Breast epithelium (tissue), 4 donors: Measurements from ENCODE around the gene IFNW1. TPM values are rescaled to one million over a fixed set of nuclear protein-coding genes. Genes with fewer than 3 reads are reported as not detected.

ENCODE experiments used
- DNase-seq, 2 donors: peaks; one replicate each; pipeline ENCODE4 v3.0.0-alpha.2; 2019; ENCODE audit warnings: low spot score in 2 of 2
- H3K27ac ChIP-seq, 2 donors: fragments of 200-600 bp; sonication (generic) in 1 of 2; one replicate each; pipeline ENCODE4 v1.5.1; 2016 to 2019; ENCODE audit warnings: mild to moderate bottlenecking in 1 of 2
- H3K27me3 ChIP-seq, 2 donors: fragments of 200-600 bp; sonication (generic) in 1 of 2; one replicate each; pipeline versions ENCODE4 v1.5.1 to v1.6.0; 2017 to 2019; ENCODE audit warnings: control low read depth in 1 of 2, mild to moderate bottlenecking in 1 of 2
- H3K36me3 ChIP-seq: fragments of 200-600 bp; one replicate; pipeline ENCODE4 v1.5.1; 2019
- H3K4me1 ChIP-seq, 2 donors: fragments of 200-600 bp; sonication (generic); one replicate each; pipeline ENCODE4 v1.5.1; 2016 to 2019; ENCODE audit warnings: control low read depth in 1 of 2
- H3K4me3 ChIP-seq, 3 donors: fragments of 200-600 bp; sonication (generic); 1 replicate in 2 of 3; 2 replicates in 1 of 3; pipeline ENCODE4 v1.5.1; 2016 to 2019; ENCODE audit warnings: mild to moderate bottlenecking in 3 of 3, moderate library complexity in 2 of 3
- H3K9me3 ChIP-seq, 2 donors: fragments of 200-600 bp; sonication (generic) in 1 of 2; one replicate each; pipeline ENCODE4 v1.5.1; 2016 to 2019; ENCODE audit warnings: control low read depth in 1 of 2
- CTCF ChIP-seq, 3 donors: fragments of 450-650 bp; IDR thresholded peaks; one replicate each; pipeline ENCODE4 v1.5.1; 2016 to 2017; ENCODE audit warnings: antibody characterized with exemption in 3 of 3, mild to moderate bottlenecking in 3 of 3, moderate library complexity in 3 of 3
- POLR2A ChIP-seq: fragments of 450-650 bp; IDR thresholded peaks from one replicate; pipeline ENCODE4 v1.6.1; 2016; ENCODE audit warnings: antibody characterized with exemption, mild to moderate bottlenecking, moderate library complexity
- POLR2AphosphoS5 ChIP-seq, 3 donors: sonication (generic); formaldehyde crosslinking; IDR thresholded peaks; one replicate each; pipeline ENCODE4 v1.6.1; 2017; ENCODE audit warnings: antibody characterized with exemption in 3 of 3
- intact Hi-C: fragments of 100-400 bp; cut with DNase I; formaldehyde crosslinking; loops from one replicate; pipeline ENCODE4 v1.15.1; 2023; ENCODE audit warnings: low total_unique reads
- total RNA-seq, 3 donors: library from RNA; depleted of rRNA; stranded (reverse); fragments of >200 nt; gene quantifications; one replicate each; pipeline ENCODE4 v1.1.0, GENCODE V29; 2016

The IFNW1 gene
- total RNA-seq, 3 donors from 2014 or later = not detected

GRCh38 chr9:21121079-21121478 is 20.6 kb downstream of the IFNW1 start:
- Histone ChIP-seq H3K27ac (no peak overlapping the region), H3K36me3 (no peaks in the 10 kb centered on the region), H3K9me3 (no peaks in the 10 kb centered on the region), H3K4me3 (no peak overlapping the region), H3K27me3 (no peaks in the 10 kb centered on the region), H3K4me1 (no peaks in the 10 kb centered on the region)
- intact Hi-C loops = no loop called here
- TF ChIP-seq POLR2AphosphoS5 (IDR thresholded peaks at IDR 0.05) (no peak), CTCF (IDR thresholded peaks at IDR 0.05) (no peak), POLR2A (no peak)
- DNase-seq = no peak

GRCh38 chr9:21119093-21119770 is 22.4 kb downstream of the IFNW1 start:
- Histone ChIP-seq H3K27ac (no peak overlapping the region), H3K36me3 (no peaks in the 10 kb centered on the region), H3K27me3 (no peaks in the 10 kb centered on the region), H3K4me3 (no peak overlapping the region), H3K4me1 (no peaks in the 10 kb centered on the region), H3K9me3 (no peaks in the 10 kb centered on the region)
- DNase-seq = no peak
- TF ChIP-seq POLR2A = no peak
- TF ChIP-seq POLR2AphosphoS5 (IDR thresholded peaks at IDR 0.05) = no peak
- no peak for TF ChIP-seq CTCF (IDR thresholded peaks at IDR 0.05)
- intact Hi-C loops = no loop called here

- DNase-seq = no peak
- Histone ChIP-seq H3K27ac (no peak overlapping the region), H3K36me3 (no peaks in the 10 kb centered on the region), H3K27me3 (no peaks in the 10 kb centered on the region), H3K9me3 (no peaks in the 10 kb centered on the region), H3K4me3 (no peak overlapping the region), H3K4me1 (no peaks in the 10 kb centered on the region)
- intact Hi-C loops = loop anchor here (5.0 kb wide), 1 partner anchor 1037 kb away; no protein-coding TSS in a partner anchor
- no peak for TF ChIP-seq POLR2A
- no peak for TF ChIP-seq CTCF (IDR thresholded peaks at IDR 0.05)
- no peak for TF ChIP-seq POLR2AphosphoS5 (IDR thresholded peaks at IDR 0.05)
Measured at GRCh38 chr9:21114311-21114710, 27.3 kb downstream of the IFNW1 start.

- H3K4me1 ChIP-seq = no peaks in the 10 kb centered on the region
- TF ChIP-seq POLR2AphosphoS5 (IDR thresholded peaks at IDR 0.05) (no peak), CTCF (IDR thresholded peaks at IDR 0.05) (peak in 2 of 3 donors; percentile 67 to 68)
- no peak overlapping the region for H3K27ac ChIP-seq
- H3K9me3 ChIP-seq = no peaks in the 10 kb centered on the region
- intact Hi-C loops = loop anchor here (5.0 kb wide), 1 partner anchor 1034 kb away; no protein-coding TSS in a partner anchor
- no peaks in the 10 kb centered on the region for H3K27me3 ChIP-seq
- DNase-seq = no peak
- H3K36me3 ChIP-seq = no peaks in the 10 kb centered on the region
- no peak overlapping the region for H3K4me3 ChIP-seq
Measured at GRCh38 chr9:21110708-21111576, 30.7 kb downstream of the IFNW1 start.

GRCh38 chr9:21104787-21105186 is 36.8 kb downstream of the IFNW1 start:
- Histone ChIP-seq H3K27ac (no peak overlapping the region), H3K36me3 (no peaks in the 10 kb centered on the region), H3K9me3 (no peaks in the 10 kb centered on the region), H3K4me1 (no peaks in the 10 kb centered on the region), H3K4me3 (no peak overlapping the region), H3K27me3 (no peaks in the 10 kb centered on the region)
- DNase-seq = no peak
- no peak for TF ChIP-seq CTCF (IDR thresholded peaks at IDR 0.05)
- no peak for TF ChIP-seq POLR2A
- TF ChIP-seq POLR2AphosphoS5 (IDR thresholded peaks at IDR 0.05) = no peak
- intact Hi-C loops = no loop called here
